A673 (cell line): ENCODE data around the gene SAPCD1. TPM values are rescaled to one million over a fixed set of nuclear protein-coding genes. Genes with fewer than 3 reads are reported as not detected.

ENCODE experiments used
- BruUV-seq: library from RNA; stranded (reverse); fragments of 400-500 nt; replicated peaks from 2 replicates; lab custom pipeline; 2021; lab: Mats Ljungman, UMichigan
- CTCF ChIA-PET: fragments of 300-600 bp; sonication (Branson Sonifier 250); formaldehyde crosslinking; loops from one replicate; lab custom pipeline; 2022; ENCODE audit warnings: antibody characterized with exemption; lab: Charles Lee
- POLR2A ChIA-PET: fragments of 300-600 bp; sonication (Branson Sonifier 250); formaldehyde crosslinking; loops from one replicate; lab custom pipeline; 2022; ENCODE audit warnings: antibody characterized with exemption; ENCODE audit not compliant: low non-redundant PET; lab: Charles Lee
- DNase-seq: peaks from one replicate; pipeline ENCODE4 v3.0.0-alpha.2; 2015; ENCODE audit warnings: low spot score
- H3K27ac ChIP-seq: fragments of 200-600 bp; sonication (generic); 2 replicates; pipeline ENCODE4 v1.5.1; 2016; ENCODE audit warnings: mixed run types, low read depth, mild to moderate bottlenecking, mixed read lengths, antibody characterized with exemption, low read length; ENCODE audit not compliant: poor library complexity, severe bottlenecking
- H3K27me3 ChIP-seq: fragments of 200-600 bp; sonication (generic); replicated peaks from 2 replicates; pipeline ENCODE4 v1.6.1; 2017; ENCODE audit warnings: mixed run types, low read depth, mild to moderate bottlenecking, mixed read lengths, antibody characterized with exemption, low read length; ENCODE audit not compliant: insufficient read depth, poor library complexity
- H3K36me3 ChIP-seq: fragments of 200-600 bp; sonication (generic); 2 replicates; pipeline ENCODE4 v1.6.1; 2016; ENCODE audit warnings: mixed run types, mild to moderate bottlenecking, mixed read lengths, antibody characterized with exemption, low read length; ENCODE audit not compliant: insufficient read depth, poor library complexity, severe bottlenecking
- H3K4me1 ChIP-seq: fragments of 200-600 bp; sonication (generic); 2 replicates; pipeline ENCODE4 v1.6.1; 2017; ENCODE audit warnings: mixed run types, mild to moderate bottlenecking, mixed read lengths, antibody characterized with exemption, low read length; ENCODE audit not compliant: insufficient read depth, poor library complexity, severe bottlenecking
- H3K4me3 ChIP-seq: fragments of 200-600 bp; sonication (generic); 2 replicates; pipeline ENCODE4 v1.5.1; 2016; ENCODE audit warnings: low read depth, mixed run types, mild to moderate bottlenecking, mixed read lengths, low read length; ENCODE audit not compliant: poor library complexity, severe bottlenecking
- H3K9me3 ChIP-seq: fragments of 200-600 bp; sonication (generic); 2 replicates; pipeline ENCODE4 v1.6.1; 2016; ENCODE audit warnings: mixed run types, low read depth, mild to moderate bottlenecking, mixed read lengths, antibody characterized with exemption, low read length; ENCODE audit not compliant: poor library complexity, severe bottlenecking
- EZH2 ChIP-seq: fragments of 200-600 bp; sonication (generic); IDR thresholded peaks from 2 replicates; pipeline ENCODE4 v1.6.1; 2017; ENCODE audit warnings: borderline replicate concordance, low read depth, mild to moderate bottlenecking, mixed read lengths, antibody characterized with exemption, low read length; ENCODE audit not compliant: poor library complexity, severe bottlenecking
- intact Hi-C: fragments of 100-400 bp; cut with micrococcal nuclease; formaldehyde crosslinking; loops from one replicate; pipeline ENCODE4 v1.10.0; 2022; ENCODE audit not compliant: unreplicated experiment
- total RNA-seq: library from RNA; stranded (reverse); gene quantifications from 2 replicates; pipeline ENCODE4 v1.2.3, GENCODE V29; 2021
- TF ChIP-seq, protein P1 (sequence below): fragments of 300-800, 200-600 bp; sonication (generic); conservative IDR thresholded peaks from 2 replicates; pipeline ENCODE4 v1.5.1; 2017; ENCODE audit warnings: low read depth, mild to moderate bottlenecking, antibody characterized with exemption, low read length, moderate library complexity, mixed read lengths

Gene SAPCD1
- total RNA-seq, 1 experiment from 2014 or later, result 9.9 TPM

GRCh38 chr6:31722173-31722572, 40.3 kb upstream of the SAPCD1 start:
- Histone ChIP-seq H3K4me3 (no peak overlapping the region), H3K4me1 (no peaks in the 10 kb centered on the region), H3K27me3 (no peaks in the 10 kb centered on the region), H3K36me3 (peaks cover 5% of the 10 kb centered on the region), H3K9me3 (no peaks in the 10 kb centered on the region), H3K27ac (no peak overlapping the region)
- TF ChIP-seq EZH2, result no peak
- TF ChIP-seq, protein P1, sequence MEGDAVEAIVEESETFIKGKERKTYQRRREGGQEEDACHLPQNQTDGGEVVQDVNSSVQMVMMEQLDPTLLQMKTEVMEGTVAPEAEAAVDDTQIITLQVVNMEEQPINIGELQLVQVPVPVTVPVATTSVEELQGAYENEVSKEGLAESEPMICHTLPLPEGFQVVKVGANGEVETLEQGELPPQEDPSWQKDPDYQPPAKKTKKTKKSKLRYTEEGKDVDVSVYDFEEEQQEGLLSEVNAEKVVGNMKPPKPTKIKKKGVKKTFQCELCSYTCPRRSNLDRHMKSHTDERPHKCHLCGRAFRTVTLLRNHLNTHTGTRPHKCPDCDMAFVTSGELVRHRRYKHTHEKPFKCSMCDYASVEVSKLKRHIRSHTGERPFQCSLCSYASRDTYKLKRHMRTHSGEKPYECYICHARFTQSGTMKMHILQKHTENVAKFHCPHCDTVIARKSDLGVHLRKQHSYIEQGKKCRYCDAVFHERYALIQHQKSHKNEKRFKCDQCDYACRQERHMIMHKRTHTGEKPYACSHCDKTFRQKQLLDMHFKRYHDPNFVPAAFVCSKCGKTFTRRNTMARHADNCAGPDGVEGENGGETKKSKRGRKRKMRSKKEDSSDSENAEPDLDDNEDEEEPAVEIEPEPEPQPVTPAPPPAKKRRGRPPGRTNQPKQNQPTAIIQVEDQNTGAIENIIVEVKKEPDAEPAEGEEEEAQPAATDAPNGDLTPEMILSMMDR, result no peak
- no peak for DNase-seq
- BruUV-seq, result no TSS peak
- ChIA-PET POLR2A (no interaction called here), CTCF (no interaction called here)
- intact Hi-C loops, result no loop called here

DNA sequence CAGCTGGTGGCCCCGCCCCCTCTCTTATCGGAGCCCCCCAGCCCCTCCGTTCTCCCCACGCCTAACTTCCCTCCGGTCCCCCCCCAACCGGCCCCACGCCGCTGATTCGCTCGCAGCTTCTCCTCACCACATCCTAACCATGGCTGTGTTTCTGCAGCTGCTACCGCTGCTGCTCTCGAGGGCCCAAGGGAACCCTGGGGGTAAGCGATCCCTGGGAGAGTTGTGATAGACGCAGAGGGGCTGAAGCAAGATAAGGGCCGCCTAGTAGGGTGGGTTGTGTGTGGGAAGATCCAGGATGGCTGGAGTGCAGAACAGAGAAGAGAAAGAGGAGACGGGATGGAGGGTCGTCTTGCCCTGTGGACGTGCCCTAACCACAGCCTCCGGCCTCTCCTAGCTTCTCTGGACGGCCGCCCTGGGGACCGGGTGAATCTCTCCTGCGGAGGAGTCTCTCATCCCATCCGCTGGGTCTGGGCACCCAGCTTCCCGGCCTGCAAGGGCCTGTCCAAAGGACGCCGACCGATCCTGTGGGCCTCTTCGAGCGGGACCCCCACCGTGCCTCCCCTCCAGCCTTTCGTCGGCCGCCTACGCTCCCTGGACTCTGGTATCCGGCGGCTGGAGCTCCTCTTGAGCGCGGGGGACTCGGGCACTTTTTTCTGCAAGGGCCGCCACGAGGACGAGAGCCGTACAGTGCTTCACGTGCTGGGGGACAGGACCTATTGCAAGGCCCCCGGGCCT, 39.0 kb upstream of the SAPCD1 start, which contains the start of gene MPIG6B:
MPIG6B (plus strand) TSS at position 129 of the 735 bp plus-strand sequence; CDS start at position 140, 11 bp downstream.
- no peak for DNase-seq
- intact Hi-C loops, result no loop called here
- peaks cover 18% of the 10 kb centered on the region for H3K36me3 ChIP-seq
- no peaks in the 10 kb centered on the region for H3K4me1 ChIP-seq
- H3K9me3 ChIP-seq, result no peaks in the 10 kb centered on the region
- no peaks in the 10 kb centered on the region for H3K27me3 ChIP-seq
- ChIA-PET POLR2A (no interaction called here), CTCF (no interaction called here)
- no TSS peak for BruUV-seq
- H3K27ac ChIP-seq, result no peak within 1 kb of the TSS
- H3K4me3 ChIP-seq, result no peak within 1 kb of the TSS
- TF ChIP-seq, protein P1, result no peak
- no peak for TF ChIP-seq EZH2

DNA sequence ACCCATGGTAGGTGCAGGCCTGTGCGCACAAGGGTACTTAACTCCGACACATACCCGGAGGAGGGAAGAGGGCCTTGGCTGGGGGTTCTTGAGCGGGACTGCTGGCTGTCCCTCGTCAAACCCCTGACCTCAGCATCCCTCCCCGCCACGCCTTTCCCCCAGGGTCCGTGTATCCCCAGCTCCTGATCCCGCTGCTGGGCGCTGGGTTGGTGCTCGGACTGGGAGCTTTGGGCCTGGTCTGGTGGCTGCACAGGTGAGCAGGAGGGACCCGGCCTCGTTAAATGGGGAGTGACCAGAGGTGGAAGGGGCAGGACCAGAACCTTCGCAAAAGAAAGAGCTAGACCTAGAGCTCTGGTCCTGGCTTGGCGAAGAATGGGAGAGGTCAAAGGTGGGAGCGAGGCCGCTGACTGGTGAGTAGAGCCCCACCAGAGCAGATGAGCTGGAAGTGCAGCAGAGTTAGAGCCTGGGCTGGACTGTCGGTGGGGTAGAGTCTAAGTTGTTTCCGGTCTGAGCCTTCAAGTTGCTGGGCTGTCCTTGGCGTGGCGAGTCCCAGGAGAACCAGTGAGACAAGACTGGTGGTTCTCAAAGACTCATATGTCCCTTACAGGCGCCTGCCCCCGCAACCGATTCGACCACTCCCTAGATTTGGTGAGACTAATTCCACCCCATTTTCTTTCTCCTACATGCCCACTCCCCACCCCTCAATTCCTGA, 38.3 kb upstream of the SAPCD1 start:
- Histone ChIP-seq H3K36me3 (peaks cover 19% of the 10 kb centered on the region), H3K27ac (no peak overlapping the region), H3K4me1 (peaks cover 6% of the 10 kb centered on the region), H3K27me3 (no peaks in the 10 kb centered on the region), H3K9me3 (no peaks in the 10 kb centered on the region), H3K4me3 (no peak overlapping the region)
- DNase-seq, result no peak
- intact Hi-C loops, result no loop called here
- TF ChIP-seq EZH2, result no peak
- TF ChIP-seq, protein P1, result no peak
- POLR2A ChIA-PET, result no interaction called here
- BruUV-seq, result no TSS peak
- CTCF ChIA-PET, result no interaction called here
